Heart right ventricle (tissue), 16 donors: Measurements from ENCODE around the gene RAB3IL1. TPM values are rescaled to one million over a fixed set of nuclear protein-coding genes. Genes with fewer than 3 reads are reported as not detected.

Source experiments
- ATAC-seq, 8 donors: fragments of 200-7000 bp; cut with Tn5 transposase; one replicate each; pipeline ENCODE4 v1.9.1; 2020; ENCODE audit warnings: mild to moderate bottlenecking in 8 of 8, moderate library complexity in 8 of 8, moderate number of reproducible peaks in 1 of 8
- DNase-seq, 2 donors: peaks; one replicate each; pipeline ENCODE4 v3.0.0-alpha.2; 2020
- H3K27ac ChIP-seq, 10 donors: fragments of 200-600 bp; sonication (generic) in 2 of 10; one replicate each; pipeline versions ENCODE4 v1.5.0 to v1.8.0; 2020 to 2022; ENCODE audit warnings: mild to moderate bottlenecking in 3 of 10
- H3K27me3 ChIP-seq, 7 donors: fragments of 200-600 bp; one replicate each; pipeline ENCODE4 v1.8.0; 2021 to 2022; ENCODE audit warnings: mild to moderate bottlenecking in 2 of 7
- H3K36me3 ChIP-seq, 9 donors: fragments of 200-600 bp; sonication (generic) in 1 of 9; one replicate each; pipeline versions ENCODE4 v1.5.0 to v1.8.0; 2020 to 2022; ENCODE audit warnings: mild to moderate bottlenecking in 2 of 9
- H3K4me1 ChIP-seq, 9 donors: fragments of 200-600 bp; sonication (generic) in 1 of 9; one replicate each; pipeline versions ENCODE4 v1.5.0 to v1.8.0; 2020 to 2022; ENCODE audit warnings: mild to moderate bottlenecking in 4 of 9
- H3K4me3 ChIP-seq, 10 donors: fragments of 200-600 bp; sonication (generic) in 2 of 10; one replicate each; pipeline versions ENCODE4 v1.5.0 to v1.8.0; 2020 to 2022; ENCODE audit warnings: mild to moderate bottlenecking in 7 of 10, moderate library complexity in 2 of 10
- H3K9me3 ChIP-seq, 11 donors: fragments of 200-600 bp in 10 of 11; sonication (generic) in 2 of 11; one replicate each; pipeline versions ENCODE4 v1.5.0 to v1.8.0; 2013 to 2022; ENCODE audit warnings: mild to moderate bottlenecking in 2 of 11, control low read depth in 1 of 11, moderate library complexity in 1 of 11
- CTCF ChIP-seq, 9 donors: fragments of 200-600 bp; sonication (generic) in 2 of 9; IDR thresholded peaks; one replicate each; pipeline versions ENCODE4 v1.5.0 to v1.8.0; 2021 to 2022; ENCODE audit warnings: antibody characterized with exemption in 9 of 9, mild to moderate bottlenecking in 5 of 9, moderate library complexity in 1 of 9
- WGBS, 2 donors: extraction: QIAGEN DNeasy Blood & Tissue Kit; methylation state at CpG; one replicate each; pipeline ENCODE4 v1.1.7; 2013; ENCODE audit warnings: inconsistent platforms in 1 of 2; 5-methylcytosine and 5-hydroxymethylcytosine counted together
- intact Hi-C, 10 donors: fragments of 100-400 bp; cut with DNase I; formaldehyde crosslinking; loops; one replicate each; pipeline versions ENCODE4 v1.11.1 to v1.14.2; 2022
- polyA plus RNA-seq, 2 donors: library from polyadenylated mRNA; stranded (reverse); fragments of 200-250 nt; gene quantifications; one replicate each; pipeline ENCODE4 v1.2.3, GENCODE V29; 2013
- total RNA-seq, 10 donors: library from RNA; stranded (reverse); fragmentation: NEBNext Ultra II Directional in 3 of 10; extraction: Animal tissue kit (Norgen Biotek cat#: 25700) in 3 of 10; gene quantifications; one replicate each; pipeline versions ENCODE4 v1.2.1 to v1.2.4, GENCODE V29; 2021 to 2023
- donor health status: Arrhythmogenic right ventricular cardiomyopathy.
- donor health status: ischemic (EF 13 %, LVEDD 7.1; RV severe dilation, severe dysfunction).
- donor health status: healthy with polysubstance abuse.
- donor health status: DM: no; HTN: yes; CAD: no.
- donor health status: DM: no; HTN: no; CAD: no.
- donor health status: ischemic (EF 25% LVEDD 6.9; RV normal size, moderate dysfunction).
- donor health status: ischemic (EF 25% LVEDD 5.7; RV mildly dilated, moderate dysfunction).
- donor health status: healthy.
- donor health status: DM: yes; HTN: yes; CAD: no.
- donor health status: Ischemic cardiomyopathy.
- donor health status: ischemic (EF 35%, LVEDD 5.7; RV mildly dilated, moderate dysfunction).
- donor health status: nonischemic (EF 11% LVEDD 7.7; RV severe dilation, severe dysfunction).
- donor health status: DM: yes; HTN: yes; CAD: no.
- donor health status: PGD.
- donor health status: ischemic (EF 29% LVEDD 5.4; RV normal size, mild dysfunction).
- donor health status: nonischemic (EF 23%, LVEDD 6.1; RV moderate dilation, normal function).

The RAB3IL1 gene
- total and polyA plus RNA-seq, 12 donors: 3.7 to 11.1 (median 7.5) TPM

- no peaks in the 10 kb centered on the region for H3K9me3 ChIP-seq
- ATAC-seq (peak in 1 of 8 donors; percentile 6), DNase-seq (no peak)
- no peak for TF ChIP-seq CTCF (IDR thresholded peaks at IDR 0.05)
- H3K27ac ChIP-seq: peak overlapping the region in 9 of 10 donors; percentile 42 to 88 (median 83)
- no peaks in the 10 kb centered on the region for H3K36me3 ChIP-seq
- intact Hi-C loops: no loop called here
- no peak overlapping the region for H3K4me3 ChIP-seq
- H3K4me1 ChIP-seq: peaks cover 13 to 67% (median 47%) of the 10 kb centered on the region in 9 donors
- 71 to 77% methylated on average over 6 of the region's 6 CpGs for WGBS, 2 donors
- peaks cover 0 to 13% (median 0%) of the 10 kb centered on the region in 7 donors for H3K27me3 ChIP-seq
Measured at GRCh38 chr11:61918938-61919704, 1.8 kb upstream of the RAB3IL1 start.

DNA sequence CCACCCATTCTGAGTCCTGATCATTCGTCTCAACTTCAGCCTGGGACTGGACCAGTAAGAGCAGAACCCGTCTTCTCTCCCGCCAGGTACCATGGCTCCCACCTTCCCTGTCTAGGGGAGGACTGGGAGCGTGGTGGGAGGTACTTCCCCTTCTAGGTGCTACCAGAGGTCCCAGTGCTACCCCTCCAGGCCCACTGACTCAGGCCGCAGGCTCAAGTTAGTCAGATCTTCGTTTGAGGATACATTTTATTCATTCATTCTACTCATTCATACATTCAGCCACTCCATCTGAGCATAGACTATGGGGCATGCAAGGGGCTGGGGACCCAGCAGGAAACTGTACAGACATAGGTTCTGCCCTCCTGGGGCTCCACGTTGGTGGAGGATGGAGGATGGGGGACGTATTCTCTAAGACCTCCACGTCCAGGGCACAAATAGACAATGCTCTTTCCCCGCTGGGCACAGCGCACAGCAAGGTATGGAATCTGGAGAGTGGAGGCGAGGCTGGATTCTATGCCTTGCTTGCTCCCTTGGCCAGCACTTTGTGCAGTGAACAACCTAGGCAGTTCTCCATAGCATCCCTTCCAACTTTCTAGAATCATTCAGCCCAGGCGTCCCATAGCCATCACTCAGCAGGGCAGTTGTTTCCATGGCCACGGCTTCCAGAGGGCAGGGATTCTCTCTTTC lies 1.0 kb upstream of the RAB3IL1 start:
- no peak for TF ChIP-seq CTCF (IDR thresholded peaks at IDR 0.05)
- ATAC-seq: no peak
- Histone ChIP-seq H3K4me1 (peaks cover 11 to 67% (median 39%) of the 10 kb centered on the region in 9 donors), H3K4me3 (peak overlapping the region in 7 of 10 donors; percentile 66 to 87 (median 67)), H3K36me3 (no peaks in the 10 kb centered on the region), H3K9me3 (no peaks in the 10 kb centered on the region), H3K27ac (peak overlapping the region; percentile 57 to 88 (median 82)), H3K27me3 (peaks cover 0 to 13% (median 0%) of the 10 kb centered on the region in 7 donors)
- peak in 1 of 2 donors; percentile 9 for DNase-seq
- intact Hi-C loops: no loop called here
- 79 to 83% methylated on average over 14 of the region's 14 CpGs for WGBS, 2 donors

- H3K9me3 ChIP-seq: no peaks in the 10 kb centered on the region
- DNase-seq (peak in 1 of 2 donors; percentile 18), ATAC-seq (no peak)
- peaks cover 0 to 65% (median 29%) of the 10 kb centered on the region in 9 donors for H3K4me1 ChIP-seq
- H3K27ac ChIP-seq: peak overlapping the region; percentile 57 to 88 (median 83)
- no peak for TF ChIP-seq CTCF (IDR thresholded peaks at IDR 0.05)
- peak overlapping the region; percentile 37 to 87 (median 66) for H3K4me3 ChIP-seq
- WGBS, 2 donors: 8% methylated on average over 32 of the region's 32 CpGs
- H3K27me3 ChIP-seq: peaks cover 0 to 13% (median 0%) of the 10 kb centered on the region in 7 donors
- H3K36me3 ChIP-seq: no peaks in the 10 kb centered on the region
- intact Hi-C loops: no loop called here
Measured at GRCh38 chr11:61916737-61917333, 531 bp downstream of the RAB3IL1 start.

DNA sequence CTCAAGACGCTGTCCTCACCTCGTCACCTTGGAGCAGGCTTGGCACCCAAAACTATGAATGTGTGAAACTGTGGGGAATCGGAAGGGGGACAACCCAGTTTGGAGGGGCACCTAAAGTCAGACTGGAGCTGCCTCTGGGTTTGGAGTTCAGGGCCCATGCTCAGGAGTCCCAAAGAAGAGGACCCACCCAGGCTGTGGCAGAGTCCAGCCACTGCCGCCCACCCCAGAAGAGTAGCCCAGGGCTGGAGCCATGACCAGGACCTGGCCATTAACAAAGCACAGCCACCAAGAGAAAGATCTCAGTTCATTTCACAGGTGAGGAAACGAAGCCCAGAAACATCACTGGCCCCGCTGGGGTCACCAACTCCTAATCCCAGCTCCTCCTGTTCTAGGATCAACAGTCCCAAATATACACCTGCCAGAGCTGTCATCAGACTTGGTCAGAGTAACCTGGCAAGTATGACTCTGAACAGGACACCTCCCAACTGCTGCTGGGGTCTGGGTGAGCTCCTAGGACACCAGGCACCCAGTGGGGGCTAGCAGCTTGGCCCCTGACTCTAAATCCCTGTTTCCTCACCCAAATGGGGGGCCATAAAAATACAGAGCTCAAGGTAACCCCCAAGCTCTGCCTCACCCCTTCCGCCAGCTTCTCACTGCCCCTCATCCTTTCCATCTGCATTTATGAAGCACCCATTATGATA lies 2.7 kb downstream of the RAB3IL1 start:
- 87 to 91% methylated on average over 7 of the region's 7 CpGs for WGBS, 2 donors
- H3K9me3 ChIP-seq: no peaks in the 10 kb centered on the region
- H3K36me3 ChIP-seq: no peaks in the 10 kb centered on the region
- H3K27ac ChIP-seq: peak overlapping the region in 2 of 10 donors; percentile 10 to 16
- peak overlapping the region in 3 of 10 donors; percentile 66 to 67 (median 66) for H3K4me3 ChIP-seq
- H3K4me1 ChIP-seq: peaks cover 7 to 73% (median 45%) of the 10 kb centered on the region in 9 donors
- DNase-seq: peak in 1 of 2 donors; percentile 1
- no peak for TF ChIP-seq CTCF (IDR thresholded peaks at IDR 0.05)
- H3K27me3 ChIP-seq: peaks cover 0 to 13% (median 0%) of the 10 kb centered on the region in 7 donors
- intact Hi-C loops: no loop called here
- no peak for ATAC-seq
